WTC11 (cell line): ENCODE results near the gene LDAF1.

ENCODE experiments used
- CTCF ChIP-seq: fragments of 200-600 bp; IDR thresholded peaks from 2 replicates; pipeline ENCODE4 v1.8.0; 2022; ENCODE audit warnings: antibody characterized with exemption
- E2F1 ChIP-seq: sonication (generic); formaldehyde crosslinking; IDR thresholded peaks from 2 replicates; pipeline ENCODE4 v1.8.0; 2022; ENCODE audit warnings: mild to moderate bottlenecking, missing genetic modification reagents
- E2F4 ChIP-seq: sonication (generic); formaldehyde crosslinking; IDR thresholded peaks from 2 replicates; pipeline ENCODE4 v1.8.1; 2022; ENCODE audit warnings: low read depth, mild to moderate bottlenecking, moderate library complexity, missing genetic modification reagents, borderline replicate concordance
- ELF4 ChIP-seq: sonication (generic); formaldehyde crosslinking; IDR thresholded peaks from 2 replicates; pipeline ENCODE4 v1.8.1; 2022; ENCODE audit warnings: low read depth, mild to moderate bottlenecking, moderate library complexity, missing genetic modification reagents
- SP1 ChIP-seq: sonication (generic); formaldehyde crosslinking; conservative IDR thresholded peaks from 2 replicates; pipeline ENCODE4 v1.8.1; 2022; ENCODE audit warnings: missing genetic modification reagents
- USF2 ChIP-seq: sonication (generic); formaldehyde crosslinking; IDR thresholded peaks from 2 replicates; pipeline ENCODE4 v1.8.1; 2023; ENCODE audit warnings: mild to moderate bottlenecking, missing genetic modification reagents, moderate library complexity
- ZNF671 ChIP-seq: fragments of 250-450 bp; sonication (Bioruptor Pico); IDR thresholded peaks from 2 replicates; pipeline ENCODE4 v1.8.0; 2021; ENCODE audit warnings: mild to moderate bottlenecking

GRCh38 chr16:21219551-21219950, 61.1 kb downstream of the LDAF1 start:
- TF ChIP-seq CTCF: no peak
- TF ChIP-seq E2F4: no peak
- no peak for TF ChIP-seq E2F1 (CRISPR knock-in tag)
- TF ChIP-seq USF2: no peak
- no peak for TF ChIP-seq SP1 (CRISPR knock-in tag)
- TF ChIP-seq ELF4 (CRISPR knock-in tag): no peak
- no peak for TF ChIP-seq ZNF671 (CRISPR knock-in tag)
